Heart right ventricle (tissue), 16 donors: ENCODE results near the gene TMEM87B. TPM values are rescaled to one million over a fixed set of nuclear protein-coding genes. Genes with fewer than 3 reads are reported as not detected.

Experiments used
- ATAC-seq, 8 donors: fragments of 200-7000 bp; cut with Tn5 transposase; one replicate each; pipeline ENCODE4 v1.9.1; 2020; ENCODE audit warnings: mild to moderate bottlenecking in 8 of 8, moderate library complexity in 8 of 8, moderate number of reproducible peaks in 1 of 8
- DNase-seq, 2 donors: peaks; one replicate each; pipeline ENCODE4 v3.0.0-alpha.2; 2020
- H3K27ac ChIP-seq, 10 donors: fragments of 200-600 bp; sonication (generic) in 2 of 10; one replicate each; pipeline versions ENCODE4 v1.5.0 to v1.8.0; 2020 to 2022; ENCODE audit warnings: mild to moderate bottlenecking in 3 of 10
- H3K27me3 ChIP-seq, 7 donors: fragments of 200-600 bp; one replicate each; pipeline ENCODE4 v1.8.0; 2021 to 2022; ENCODE audit warnings: mild to moderate bottlenecking in 2 of 7
- H3K36me3 ChIP-seq, 9 donors: fragments of 200-600 bp; sonication (generic) in 1 of 9; one replicate each; pipeline versions ENCODE4 v1.5.0 to v1.8.0; 2020 to 2022; ENCODE audit warnings: mild to moderate bottlenecking in 2 of 9
- H3K4me1 ChIP-seq, 9 donors: fragments of 200-600 bp; sonication (generic) in 1 of 9; one replicate each; pipeline versions ENCODE4 v1.5.0 to v1.8.0; 2020 to 2022; ENCODE audit warnings: mild to moderate bottlenecking in 4 of 9
- H3K4me3 ChIP-seq, 10 donors: fragments of 200-600 bp; sonication (generic) in 2 of 10; one replicate each; pipeline versions ENCODE4 v1.5.0 to v1.8.0; 2020 to 2022; ENCODE audit warnings: mild to moderate bottlenecking in 7 of 10, moderate library complexity in 2 of 10
- H3K9me3 ChIP-seq, 11 donors: fragments of 200-600 bp in 10 of 11; sonication (generic) in 2 of 11; one replicate each; pipeline versions ENCODE4 v1.5.0 to v1.8.0; 2013 to 2022; ENCODE audit warnings: mild to moderate bottlenecking in 2 of 11, control low read depth in 1 of 11, moderate library complexity in 1 of 11
- WGBS, 2 donors: extraction: QIAGEN DNeasy Blood & Tissue Kit; methylation state at CpG; one replicate each; pipeline ENCODE4 v1.1.7; 2013; ENCODE audit warnings: inconsistent platforms in 1 of 2; 5-methylcytosine and 5-hydroxymethylcytosine counted together
- intact Hi-C, 10 donors: fragments of 100-400 bp; cut with DNase I; formaldehyde crosslinking; loops; one replicate each; pipeline versions ENCODE4 v1.11.1 to v1.14.2; 2022
- long read RNA-seq, 3 donors: library from polyadenylated mRNA; unstranded; transcript quantifications; one replicate each; pipeline ENCODE4 v2.0.0, GENCODE V29; 2020 to 2021
- polyA plus RNA-seq, 2 donors: library from polyadenylated mRNA; stranded (reverse); fragments of 200-250 nt; gene quantifications; one replicate each; pipeline ENCODE4 v1.2.3, GENCODE V29; 2013
- total RNA-seq, 10 donors: library from RNA; stranded (reverse); fragmentation: NEBNext Ultra II Directional in 3 of 10; extraction: Animal tissue kit (Norgen Biotek cat#: 25700) in 3 of 10; gene quantifications; one replicate each; pipeline versions ENCODE4 v1.2.1 to v1.2.4, GENCODE V29; 2021 to 2023
- TF ChIP-seq, protein P1 (sequence below), 9 donors: fragments of 200-600 bp; sonication (generic) in 2 of 9; IDR thresholded peaks; one replicate each; pipeline versions ENCODE4 v1.5.0 to v1.8.0; 2021 to 2022; ENCODE audit warnings: antibody characterized with exemption in 9 of 9, mild to moderate bottlenecking in 5 of 9, moderate library complexity in 1 of 9
- donor health status: Arrhythmogenic right ventricular cardiomyopathy.
- donor health status: ischemic (EF 13 %, LVEDD 7.1; RV severe dilation, severe dysfunction).
- donor health status: healthy with polysubstance abuse.
- donor health status: DM: no; HTN: yes; CAD: no.
- donor health status: DM: no; HTN: no; CAD: no.
- donor health status: ischemic (EF 25% LVEDD 6.9; RV normal size, moderate dysfunction).
- donor health status: ischemic (EF 25% LVEDD 5.7; RV mildly dilated, moderate dysfunction).
- donor health status: healthy.
- donor health status: DM: yes; HTN: yes; CAD: no.
- donor health status: Ischemic cardiomyopathy.
- donor health status: ischemic (EF 35%, LVEDD 5.7; RV mildly dilated, moderate dysfunction).
- donor health status: nonischemic (EF 11% LVEDD 7.7; RV severe dilation, severe dysfunction).
- donor health status: DM: yes; HTN: yes; CAD: no.
- donor health status: PGD.
- donor health status: ischemic (EF 29% LVEDD 5.4; RV normal size, mild dysfunction).
- donor health status: nonischemic (EF 23%, LVEDD 6.1; RV moderate dilation, normal function).

The TMEM87B gene
- total RNA-seq (10 to 100 TPM in 2 of 10 donors, 1 to 10 TPM in 8; 4.4 to 11.1 (median 5.7) TPM), polyA plus RNA-seq (1 to 10 TPM; 4.8 to 6.0 TPM)
- long read RNA-seq, donor 1, full-length matches to known transcripts, result 2 of 5 reads
- long read RNA-seq, donor 1, partial matches to known transcripts, result 0 of 5 reads
- long read RNA-seq, donor 1, other reads (novel, unspliced or antisense), result 3 of 5 reads
- long read RNA-seq, donor 2, full-length matches to known transcripts, result 5 of 6 reads
- long read RNA-seq, donor 2, partial matches to known transcripts, result 0 of 6 reads
- long read RNA-seq, donor 2, other reads (novel, unspliced or antisense), result 1 of 6 reads
- long read RNA-seq, donor 3, full-length matches to known transcripts, result 6 of 10 reads
- long read RNA-seq, donor 3, partial matches to known transcripts, result 1 of 10 reads
- long read RNA-seq, donor 3, other reads (novel, unspliced or antisense), result 3 of 10 reads

GRCh38 chr2:112054847-112055729, at the start of gene TMEM87B:
TSS of gene TMEM87B (plus strand) at chr2:112055269. CDS start at chr2:112055592, 323 bp downstream.
- Histone ChIP-seq H3K27me3 (no peaks in the 10 kb centered on the region), H3K27ac (peak within 1 kb of the TSS; percentile 92 to 100 (median 98)), H3K4me3 (peak within 1 kb of the TSS; percentile 79 to 96 (median 84)), H3K36me3 (peaks cover 0 to 13% (median 0%) of the 10 kb centered on the region in 9 donors), H3K4me1 (peaks cover 0 to 44% (median 27%) of the 10 kb centered on the region in 9 donors), H3K9me3 (no peaks in the 10 kb centered on the region)
- intact Hi-C loops, result loop anchor here in 6 of 10 donors (5.0 to 10.0 kb wide), 4 partner anchors 200 to 527 kb away; partner anchors contain the start of genes ZC3H8 (in 4 of the 6), ZC3H6 (in 2 of the 6) and CHCHD5 (in 1 of the 6)
- 1% methylated on average over 80 to 82 of the region's 90 CpGs for WGBS, 2 donors
- ATAC-seq (peak; percentile 84 to 93 (median 87)), DNase-seq (peak; percentile 98 to 100)
- TF ChIP-seq, protein P1, sequence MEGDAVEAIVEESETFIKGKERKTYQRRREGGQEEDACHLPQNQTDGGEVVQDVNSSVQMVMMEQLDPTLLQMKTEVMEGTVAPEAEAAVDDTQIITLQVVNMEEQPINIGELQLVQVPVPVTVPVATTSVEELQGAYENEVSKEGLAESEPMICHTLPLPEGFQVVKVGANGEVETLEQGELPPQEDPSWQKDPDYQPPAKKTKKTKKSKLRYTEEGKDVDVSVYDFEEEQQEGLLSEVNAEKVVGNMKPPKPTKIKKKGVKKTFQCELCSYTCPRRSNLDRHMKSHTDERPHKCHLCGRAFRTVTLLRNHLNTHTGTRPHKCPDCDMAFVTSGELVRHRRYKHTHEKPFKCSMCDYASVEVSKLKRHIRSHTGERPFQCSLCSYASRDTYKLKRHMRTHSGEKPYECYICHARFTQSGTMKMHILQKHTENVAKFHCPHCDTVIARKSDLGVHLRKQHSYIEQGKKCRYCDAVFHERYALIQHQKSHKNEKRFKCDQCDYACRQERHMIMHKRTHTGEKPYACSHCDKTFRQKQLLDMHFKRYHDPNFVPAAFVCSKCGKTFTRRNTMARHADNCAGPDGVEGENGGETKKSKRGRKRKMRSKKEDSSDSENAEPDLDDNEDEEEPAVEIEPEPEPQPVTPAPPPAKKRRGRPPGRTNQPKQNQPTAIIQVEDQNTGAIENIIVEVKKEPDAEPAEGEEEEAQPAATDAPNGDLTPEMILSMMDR (IDR thresholded peaks at IDR 0.05), result no peak

- Histone ChIP-seq H3K27ac (peak overlapping the region in 1 of 10 donors; percentile 68), H3K4me1 (peaks cover 0 to 64% (median 7%) of the 10 kb centered on the region in 9 donors), H3K9me3 (no peaks in the 10 kb centered on the region), H3K27me3 (no peaks in the 10 kb centered on the region), H3K4me3 (no peak overlapping the region), H3K36me3 (peaks cover 0 to 73% (median 14%) of the 10 kb centered on the region in 9 donors)
- TF ChIP-seq, protein P1 (IDR thresholded peaks at IDR 0.05), result no peak
- WGBS, 2 donors, result 94% methylated on average over 5 of the region's 5 CpGs
- ATAC-seq (no peak), DNase-seq (no peak)
- intact Hi-C loops, result no loop called here
These were observed 49.5 kb upstream of the TMEM87B start for GRCh38 chr2:112005406-112006075.

GRCh38 chr2:112006076-112006410, 49.0 kb upstream of the TMEM87B start:
- Histone ChIP-seq H3K4me1 (peaks cover 0 to 64% (median 5%) of the 10 kb centered on the region in 9 donors), H3K27ac (peak overlapping the region in 1 of 10 donors; percentile 68), H3K27me3 (no peaks in the 10 kb centered on the region), H3K36me3 (peaks cover 0 to 74% (median 17%) of the 10 kb centered on the region in 9 donors), H3K4me3 (no peak overlapping the region), H3K9me3 (no peaks in the 10 kb centered on the region)
- DNase-seq (no peak), ATAC-seq (peak in 4 of 8 donors; percentile 22 to 39 (median 34))
- WGBS, 2 donors, result 85 to 90% methylated on average over 4 of the region's 4 CpGs
- intact Hi-C loops, result no loop called here
- TF ChIP-seq, protein P1 (IDR thresholded peaks at IDR 0.05), result no peak
